Ovary (tissue), 3 donors: ENCODE results near the gene TRIL.

Source experiments
- EP300 ChIP-seq: sonication (generic); formaldehyde crosslinking; IDR thresholded peaks from one replicate; pipeline ENCODE4 v1.6.1; 2017; ENCODE audit warnings: antibody characterized with exemption
- POLR2A ChIP-seq: fragments of 450-650 bp; IDR thresholded peaks from one replicate; pipeline ENCODE4 v1.6.1; 2017; ENCODE audit warnings: antibody characterized with exemption, mild to moderate bottlenecking, moderate library complexity
- TF ChIP-seq, protein P1 (sequence below), 3 donors: fragments of 450-650 bp in 2 of 3; fragments of 200-600 bp in 1 of 3; IDR thresholded peaks; one replicate each; pipeline versions ENCODE4 v1.5.1 to v1.8.0; 2016 to 2022; ENCODE audit warnings: antibody characterized with exemption in 3 of 3, mild to moderate bottlenecking in 1 of 3
- donor health status: DM: no; HTN: no; CAD: no.

DNA sequence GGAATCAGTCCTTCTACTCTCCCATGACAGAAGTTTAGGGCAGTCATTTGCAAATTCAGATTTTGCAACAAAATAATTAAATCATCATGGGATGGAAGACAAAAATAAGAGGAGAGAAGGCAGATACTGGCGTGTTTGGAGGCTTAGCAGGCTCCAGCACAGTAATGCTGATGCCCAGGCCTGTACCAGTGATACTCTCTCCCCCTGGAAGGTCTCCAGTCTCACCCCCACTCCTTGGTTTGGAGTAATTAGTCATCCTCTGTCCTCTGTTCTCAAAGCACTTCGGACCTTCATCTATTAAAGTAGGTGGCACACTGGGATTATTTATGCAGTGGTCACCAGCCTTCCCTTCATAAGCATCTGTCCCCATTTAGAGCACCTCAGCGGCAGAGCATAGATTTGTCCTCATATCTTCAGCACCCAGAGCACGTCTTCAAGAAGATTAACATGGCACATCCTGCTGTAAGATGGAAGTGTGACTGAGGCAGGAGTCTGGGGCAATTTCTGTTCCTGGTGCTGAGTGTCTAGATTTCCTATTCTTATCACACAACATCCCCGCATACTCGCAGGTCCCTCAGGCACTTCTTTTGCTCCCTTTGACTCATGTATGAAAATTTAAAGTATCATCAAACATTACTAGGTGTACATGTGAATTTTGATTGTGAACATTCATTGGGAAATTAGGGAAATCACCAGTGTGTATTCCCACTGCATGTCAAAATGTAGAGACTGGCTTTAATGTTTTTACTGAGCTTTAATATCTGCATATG, 31.3 kb upstream of the TRIL start:
- TF ChIP-seq, protein P1, sequence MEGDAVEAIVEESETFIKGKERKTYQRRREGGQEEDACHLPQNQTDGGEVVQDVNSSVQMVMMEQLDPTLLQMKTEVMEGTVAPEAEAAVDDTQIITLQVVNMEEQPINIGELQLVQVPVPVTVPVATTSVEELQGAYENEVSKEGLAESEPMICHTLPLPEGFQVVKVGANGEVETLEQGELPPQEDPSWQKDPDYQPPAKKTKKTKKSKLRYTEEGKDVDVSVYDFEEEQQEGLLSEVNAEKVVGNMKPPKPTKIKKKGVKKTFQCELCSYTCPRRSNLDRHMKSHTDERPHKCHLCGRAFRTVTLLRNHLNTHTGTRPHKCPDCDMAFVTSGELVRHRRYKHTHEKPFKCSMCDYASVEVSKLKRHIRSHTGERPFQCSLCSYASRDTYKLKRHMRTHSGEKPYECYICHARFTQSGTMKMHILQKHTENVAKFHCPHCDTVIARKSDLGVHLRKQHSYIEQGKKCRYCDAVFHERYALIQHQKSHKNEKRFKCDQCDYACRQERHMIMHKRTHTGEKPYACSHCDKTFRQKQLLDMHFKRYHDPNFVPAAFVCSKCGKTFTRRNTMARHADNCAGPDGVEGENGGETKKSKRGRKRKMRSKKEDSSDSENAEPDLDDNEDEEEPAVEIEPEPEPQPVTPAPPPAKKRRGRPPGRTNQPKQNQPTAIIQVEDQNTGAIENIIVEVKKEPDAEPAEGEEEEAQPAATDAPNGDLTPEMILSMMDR (IDR thresholded peaks at IDR 0.05) = no peak
- TF ChIP-seq POLR2A (no peak), EP300 (no peak)
